ENCODE data around the gene UBAC1. TPM values are rescaled to one million over a fixed set of nuclear protein-coding genes. Genes with fewer than 3 reads are reported as not detected.
A peak's percentile ranks its signal among the peaks of the same experiment; 100 is the strongest.
"Not testable (repeated sequence)": the region's sequence is repeated elsewhere in the genome, so short reads cannot be mapped to it uniquely, and the experiment has no call there.

The UBAC1 gene
- total RNA-seq, 2 experiments from 2014 or later, result 41.7 to 42.8 TPM

- H3K36me3 Mint-ChIP-seq (ENCODE audit: low read depth), result peaks cover 42% of the 10 kb centered on the region
- peaks cover 79% of the 10 kb centered on the region for H3K4me1 Mint-ChIP-seq
- intact Hi-C loops (cut with DNase I, micrococcal nuclease), result no loop called here
These were observed 60.0 kb downstream of the UBAC1 start for GRCh38 chr9:135901031-135901758.

GRCh38 chr9:135898634-135899407, 62.4 kb downstream of the UBAC1 start:
- Mint-ChIP-seq H3K36me3 (ENCODE audit: low read depth) (peaks cover 33% of the 10 kb centered on the region), H3K27me3 (no peaks in the 10 kb centered on the region), H3K27ac (no peak overlapping the region), H3K9me3 (ENCODE audit: low read depth) (peaks cover 6% of the 10 kb centered on the region), H3K4me3 (no peak overlapping the region), H3K4me1 (peaks cover 74% of the 10 kb centered on the region)
- DNase-seq (peak; percentile 22), ATAC-seq (peak; percentile 47)
- ChIA-PET CTCF (interaction anchor here (1.0 kb wide), 1 partner anchor 32 kb away, joined by 3 read pairs; no protein-coding TSS in a partner anchor), POLR2A (interaction anchor here (0.7 to 1.0 kb wide), 2 partner anchors 26 to 38 kb away, joined by 3 read pairs; no protein-coding TSS in a partner anchor)
- intact Hi-C loops (cut with DNase I, micrococcal nuclease), result no loop called here

More at GRCh38 chr9:135901031-135901758, 60.0 kb downstream of the UBAC1 start:
- Mint-ChIP-seq H3K4me3 (no peak overlapping the region), H3K27me3 (no peaks in the 10 kb centered on the region), H3K9me3 (ENCODE audit: low read depth) (peaks cover 6% of the 10 kb centered on the region), H3K27ac (no peak overlapping the region)
- ChIA-PET POLR2A (no interaction called here), CTCF (no interaction called here)
- ATAC-seq (no peak), DNase-seq (no peak)

- H3K27me3 Mint-ChIP-seq, result no peaks in the 10 kb centered on the region
These were observed 64.5 kb downstream of the UBAC1 start for GRCh38 chr9:135896626-135897025.

GRCh38 chr9:135896205-135896604, 65.0 kb downstream of the UBAC1 start:
- no peak overlapping the region for H3K27ac Mint-ChIP-seq
- POLR2A ChIA-PET, result no interaction called here
- peaks cover 19% of the 10 kb centered on the region for H3K36me3 Mint-ChIP-seq (ENCODE audit: low read depth)
- peaks cover 70% of the 10 kb centered on the region for H3K4me1 Mint-ChIP-seq
- H3K4me3 Mint-ChIP-seq, result no peak overlapping the region
- no peak for DNase-seq
- ATAC-seq, result no peak
- H3K9me3 Mint-ChIP-seq (ENCODE audit: low read depth), result peaks cover 6% of the 10 kb centered on the region
- CTCF ChIA-PET, result no interaction called here
- intact Hi-C loops (cut with DNase I, micrococcal nuclease), result no loop called here
- H3K27me3 Mint-ChIP-seq, result no peaks in the 10 kb centered on the region

More at GRCh38 chr9:135896626-135897025, 64.5 kb downstream of the UBAC1 start:
- ATAC-seq (no peak), DNase-seq (no peak)
- H3K36me3 Mint-ChIP-seq (ENCODE audit: low read depth), result peaks cover 22% of the 10 kb centered on the region
- H3K4me3 Mint-ChIP-seq, result no peak overlapping the region
- intact Hi-C loops (cut with DNase I, micrococcal nuclease), result no loop called here
- ChIA-PET POLR2A (no interaction called here), CTCF (interaction anchor here (0.6 kb wide), 1 partner anchor 1152 kb away, joined by 5 read pairs; no protein-coding TSS in a partner anchor)
- no peak overlapping the region for H3K27ac Mint-ChIP-seq
- H3K9me3 Mint-ChIP-seq (ENCODE audit: low read depth), result peaks cover 6% of the 10 kb centered on the region
- peaks cover 71% of the 10 kb centered on the region for H3K4me1 Mint-ChIP-seq

- ATAC-seq (no peak), DNase-seq (no peak)
- H3K27ac Mint-ChIP-seq, result no peak overlapping the region
- intact Hi-C loops (cut with DNase I, micrococcal nuclease), result no loop called here
- ChIA-PET POLR2A (no interaction called here), CTCF (interaction anchor here (0.8 kb wide), 1 partner anchor 33 kb away, joined by 5 read pairs; no protein-coding TSS in a partner anchor)
- H3K27me3 Mint-ChIP-seq, result no peaks in the 10 kb centered on the region
- no peak overlapping the region for H3K4me3 Mint-ChIP-seq
- H3K36me3 Mint-ChIP-seq (ENCODE audit: low read depth), result peaks cover 15% of the 10 kb centered on the region
- peaks cover 70% of the 10 kb centered on the region for H3K4me1 Mint-ChIP-seq
- H3K9me3 Mint-ChIP-seq (ENCODE audit: low read depth), result peaks cover 6% of the 10 kb centered on the region
These were observed 65.8 kb downstream of the UBAC1 start for GRCh38 chr9:135895202-135895848.

GRCh38 chr9:135893104-135893503, 68.1 kb downstream of the UBAC1 start:
- H3K27me3 Mint-ChIP-seq, result no peaks in the 10 kb centered on the region
- H3K27ac Mint-ChIP-seq, result no peak overlapping the region
- H3K9me3 Mint-ChIP-seq (ENCODE audit: low read depth), result no peaks in the 10 kb centered on the region
- DNase-seq (no peak), ATAC-seq (no peak)
- peaks cover 62% of the 10 kb centered on the region for H3K4me1 Mint-ChIP-seq
- no peak overlapping the region for H3K4me3 Mint-ChIP-seq
- intact Hi-C loops (cut with DNase I, micrococcal nuclease), result no loop called here
- ChIA-PET POLR2A (no interaction called here), CTCF (no interaction called here)
- peaks cover 5% of the 10 kb centered on the region for H3K36me3 Mint-ChIP-seq (ENCODE audit: low read depth)

- H3K4me3 Mint-ChIP-seq; POLR2A ChIA-PET; H3K27ac Mint-ChIP-seq; intact Hi-C loops (cut with DNase I, micrococcal nuclease); H3K36me3 Mint-ChIP-seq (ENCODE audit: low read depth); H3K9me3 Mint-ChIP-seq (ENCODE audit: low read depth); CTCF ChIA-PET; DNase-seq; H3K27me3 Mint-ChIP-seq; ATAC-seq: not testable (repeated sequence)
- H3K4me1 Mint-ChIP-seq, result peaks cover 63% of the 10 kb centered on the region
These were observed 68.8 kb downstream of the UBAC1 start for GRCh38 chr9:135892327-135892726.

GRCh38 chr9:135891027-135891631, 70.0 kb downstream of the UBAC1 start:
- Mint-ChIP-seq H3K27me3 (no peaks in the 10 kb centered on the region), H3K4me1 (peaks cover 65% of the 10 kb centered on the region), H3K4me3 (no peak overlapping the region), H3K36me3 (ENCODE audit: low read depth) (peaks cover 5% of the 10 kb centered on the region), H3K27ac (no peak overlapping the region), H3K9me3 (ENCODE audit: low read depth) (no peaks in the 10 kb centered on the region)
- ATAC-seq (no peak), DNase-seq (no peak)
- CTCF ChIA-PET, result interaction anchor here (0.6 to 1.0 kb wide), 4 partner anchors 12 to 33 kb away, joined by 3 read pairs; no protein-coding TSS in a partner anchor
- POLR2A ChIA-PET, result no interaction called here
- intact Hi-C loops (cut with DNase I, micrococcal nuclease), result no loop called here

GRCh38 chr9:135890190-135891026, 70.8 kb downstream of the UBAC1 start:
- H3K4me1 Mint-ChIP-seq, result peaks cover 68% of the 10 kb centered on the region
- POLR2A ChIA-PET, result no interaction called here
- no peak overlapping the region for H3K27ac Mint-ChIP-seq
- intact Hi-C loops (cut with DNase I, micrococcal nuclease), result no loop called here
- DNase-seq (no peak), ATAC-seq (no peak)
- no peak overlapping the region for H3K4me3 Mint-ChIP-seq
- H3K9me3 Mint-ChIP-seq (ENCODE audit: low read depth), result no peaks in the 10 kb centered on the region
- H3K36me3 Mint-ChIP-seq (ENCODE audit: low read depth), result peaks cover 5% of the 10 kb centered on the region
- CTCF ChIA-PET, result interaction anchor here (0.6 to 1.0 kb wide), 3 partner anchors 12 to 34 kb away, joined by 3 read pairs; no protein-coding TSS in a partner anchor
- no peaks in the 10 kb centered on the region for H3K27me3 Mint-ChIP-seq

- no peaks in the 10 kb centered on the region for H3K9me3 Mint-ChIP-seq (ENCODE audit: low read depth)
- peaks cover 5% of the 10 kb centered on the region for H3K36me3 Mint-ChIP-seq (ENCODE audit: low read depth)
- intact Hi-C loops (cut with DNase I, micrococcal nuclease), result no loop called here
- no peak overlapping the region for H3K4me3 Mint-ChIP-seq
- no peak overlapping the region for H3K27ac Mint-ChIP-seq
- DNase-seq (no peak), ATAC-seq (no peak)
- ChIA-PET CTCF (interaction anchor here (0.7 kb wide), 1 partner anchor 36 kb away, joined by 3 read pairs; no protein-coding TSS in a partner anchor), POLR2A (no interaction called here)
- no peaks in the 10 kb centered on the region for H3K27me3 Mint-ChIP-seq
- peaks cover 66% of the 10 kb centered on the region for H3K4me1 Mint-ChIP-seq
These were observed 71.5 kb downstream of the UBAC1 start for GRCh38 chr9:135889564-135890189.

Data from activated CD4-positive, alpha-beta T cell treated with anti-CD3 and anti-CD28 coated beads for 36 hours (primary cell).